ENCODE results near the gene KNOP1. TPM values are rescaled to one million over a fixed set of nuclear protein-coding genes. Genes with fewer than 3 reads are reported as not detected.

The KNOP1 gene
- total RNA-seq, 1 experiment from 2014 or later = 24.3 TPM

DNA sequence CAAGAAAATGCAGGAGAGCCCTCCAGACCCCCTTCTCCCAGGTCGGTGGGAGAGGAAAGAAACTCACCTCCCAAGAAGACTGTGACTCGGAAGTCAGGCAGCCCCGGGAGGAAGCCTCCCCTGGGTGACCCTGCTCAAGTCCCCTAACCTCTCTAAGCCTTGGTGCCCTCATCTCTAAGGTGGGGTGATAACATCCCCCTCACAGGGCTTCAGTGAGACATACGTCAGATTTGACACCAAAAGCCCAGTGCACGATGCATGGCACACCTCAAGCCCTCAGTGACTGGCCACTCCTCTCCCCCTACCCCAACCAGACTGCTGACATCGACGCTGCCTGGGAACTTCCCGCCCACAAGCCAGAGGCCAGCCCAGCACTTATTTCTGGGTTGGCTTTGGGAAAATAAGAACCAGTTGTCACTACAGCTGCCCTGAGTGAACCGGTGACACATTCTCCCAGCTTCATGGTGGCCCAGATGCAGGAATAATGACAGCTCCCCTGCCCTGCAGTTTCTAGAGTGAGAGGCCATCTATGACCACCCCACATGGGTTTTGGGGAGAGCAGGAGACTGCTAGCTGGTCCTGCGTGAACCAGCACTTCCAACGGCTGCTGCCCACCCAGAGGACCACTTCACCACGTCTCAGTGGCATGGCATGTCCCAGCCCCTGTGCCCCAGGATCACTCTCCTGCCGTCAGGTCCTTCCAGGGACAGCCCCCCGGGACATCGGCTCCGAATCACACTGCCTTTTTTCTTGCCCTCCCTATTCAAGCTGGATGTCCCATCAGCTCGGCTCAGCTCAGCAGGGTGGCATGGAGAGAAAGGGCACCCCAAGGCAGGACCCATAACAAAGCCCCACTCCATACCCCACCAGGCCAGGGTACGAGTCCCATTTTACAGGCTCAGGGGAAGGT lies 9.5 kb downstream of the KNOP1 start:
- no peak for DNase-seq (ENCODE audit: extremely low read depth, low read depth)

DNA sequence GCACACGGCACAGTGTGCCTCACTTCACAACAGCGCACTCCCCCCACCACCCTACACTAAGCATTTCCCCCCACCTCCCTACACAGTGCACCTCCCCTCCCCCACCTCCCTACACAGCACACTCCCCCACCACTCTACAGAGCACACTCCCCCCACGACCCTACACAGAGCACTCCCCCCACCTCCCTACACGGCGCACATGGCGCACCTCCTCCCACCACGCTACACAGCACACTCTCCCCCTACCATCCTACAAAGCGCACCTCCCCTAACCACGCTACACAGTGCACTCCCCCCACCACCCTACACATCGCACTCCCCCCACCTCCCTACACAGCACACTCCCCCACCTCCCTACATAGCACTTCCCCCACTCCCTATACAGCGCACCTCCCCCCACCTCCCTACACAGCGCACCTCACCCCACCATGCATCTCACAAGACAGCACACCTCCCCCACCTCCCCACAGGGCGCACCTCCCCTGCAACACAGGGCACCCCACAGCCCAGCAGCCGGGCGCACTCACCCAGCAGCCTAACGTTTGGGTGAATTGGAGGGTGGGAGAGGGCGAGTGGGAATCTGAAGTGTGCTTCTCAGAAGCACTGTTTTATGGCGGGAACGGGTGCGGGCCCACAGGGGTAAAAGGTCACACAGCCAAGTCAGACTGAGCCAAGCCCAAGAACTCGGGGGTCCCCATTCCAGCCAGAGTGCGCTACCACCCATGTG lies 10.3 kb downstream of the KNOP1 start:
- DNase-seq (ENCODE audit: extremely low read depth, low read depth) = no peak

DNA sequence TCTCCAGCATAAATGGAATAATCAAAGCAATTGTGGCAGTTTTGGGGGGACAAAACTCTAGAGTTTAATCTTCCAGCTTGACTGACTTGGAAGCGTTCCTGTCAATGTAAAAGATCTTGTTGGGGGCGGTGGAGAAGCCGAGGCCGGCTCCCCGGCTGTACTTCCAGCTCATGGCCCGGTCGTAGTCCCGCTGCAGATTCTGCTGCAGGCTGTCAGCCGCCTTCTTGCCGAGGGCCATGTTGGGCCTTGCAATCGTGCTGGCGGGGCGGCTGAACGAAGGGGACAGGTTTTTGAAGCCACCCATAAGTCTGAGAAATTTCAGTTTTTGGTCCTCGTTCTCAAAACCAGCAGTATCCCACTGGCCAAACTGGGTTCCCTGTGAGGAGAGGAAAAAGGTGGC lies 11.2 kb downstream of the KNOP1 start:
- DNase-seq (ENCODE audit: extremely low read depth, low read depth) = no peak

DNA sequence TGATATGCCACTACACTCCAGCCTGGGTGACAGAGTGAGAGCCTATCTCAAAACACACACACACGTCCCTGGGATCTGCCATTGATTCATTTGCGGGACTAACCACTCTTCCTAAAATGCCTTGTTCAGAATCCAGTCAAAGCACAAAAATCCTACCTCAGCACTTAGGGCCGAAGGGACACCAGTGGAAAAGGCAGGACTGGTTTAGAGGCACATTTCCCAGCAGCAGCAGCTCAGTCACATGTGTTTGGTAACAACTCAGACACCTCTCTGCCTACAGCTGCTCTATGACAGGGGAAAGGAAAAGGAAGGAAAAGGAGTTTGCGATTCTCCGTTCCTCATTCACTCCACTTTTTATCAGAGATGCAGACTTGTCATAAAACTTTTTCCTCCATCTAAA lies 12.2 kb downstream of the KNOP1 start:
- no peak for DNase-seq (ENCODE audit: extremely low read depth, low read depth)

DNA sequence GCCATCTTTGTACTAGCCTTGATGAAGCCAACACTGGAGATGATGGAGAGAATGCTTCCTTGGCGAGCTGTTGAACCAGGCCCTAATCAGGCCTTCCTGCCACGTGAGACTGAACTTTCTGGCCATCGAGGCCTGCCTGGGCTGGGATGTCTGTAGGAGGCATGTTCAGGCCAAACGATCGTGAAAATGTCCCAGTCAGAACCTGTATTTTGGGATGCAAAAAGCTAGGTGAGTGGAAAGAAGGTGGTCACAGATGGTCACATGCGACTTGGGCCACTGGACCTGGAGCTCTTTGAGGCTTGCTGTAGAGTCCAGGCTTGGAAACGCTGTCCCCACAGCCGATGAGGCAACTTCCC lies 12.9 kb downstream of the KNOP1 start:
- DNase-seq (ENCODE audit: extremely low read depth, low read depth) = no peak

DNA sequence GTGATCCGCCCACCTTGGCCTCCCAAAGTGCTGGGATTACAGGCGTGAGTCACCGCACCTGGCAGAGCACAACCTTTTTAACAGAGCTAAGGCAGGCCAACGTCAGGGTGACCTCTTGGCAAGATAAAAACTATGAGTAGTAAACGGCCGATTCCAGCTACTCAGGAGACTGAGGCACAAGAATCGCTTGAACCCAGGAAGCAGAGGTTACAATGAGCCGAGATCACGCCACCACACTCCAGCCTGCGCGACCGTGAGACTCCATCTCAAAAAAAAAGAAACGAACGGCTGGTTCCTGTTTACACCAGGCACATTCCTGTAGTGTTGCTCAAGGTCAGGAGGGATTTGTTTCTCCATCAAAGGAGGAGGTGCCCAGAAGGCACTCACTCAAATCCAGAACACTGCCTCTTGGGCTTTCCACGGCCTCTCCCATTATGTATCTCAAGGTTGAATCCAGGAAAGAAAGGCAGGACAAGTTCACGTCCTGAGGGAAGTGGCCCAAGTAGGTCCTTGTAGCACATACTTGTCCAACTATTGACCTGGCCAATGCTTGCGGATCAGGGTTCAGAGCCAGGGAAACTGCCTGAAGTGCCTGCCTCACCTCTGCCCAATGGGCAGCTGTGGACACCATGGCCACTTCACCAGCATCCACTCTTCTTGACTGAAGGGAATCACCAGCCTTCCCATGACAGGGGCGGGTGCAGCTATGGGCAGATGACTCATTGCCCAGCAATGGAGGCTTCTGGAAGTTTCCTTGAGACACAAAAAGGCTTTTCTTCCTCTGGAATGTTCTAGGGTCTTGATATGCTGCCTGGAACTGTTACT lies 13.5 kb downstream of the KNOP1 start:
- DNase-seq (ENCODE audit: extremely low read depth, low read depth) = no peak

DNA sequence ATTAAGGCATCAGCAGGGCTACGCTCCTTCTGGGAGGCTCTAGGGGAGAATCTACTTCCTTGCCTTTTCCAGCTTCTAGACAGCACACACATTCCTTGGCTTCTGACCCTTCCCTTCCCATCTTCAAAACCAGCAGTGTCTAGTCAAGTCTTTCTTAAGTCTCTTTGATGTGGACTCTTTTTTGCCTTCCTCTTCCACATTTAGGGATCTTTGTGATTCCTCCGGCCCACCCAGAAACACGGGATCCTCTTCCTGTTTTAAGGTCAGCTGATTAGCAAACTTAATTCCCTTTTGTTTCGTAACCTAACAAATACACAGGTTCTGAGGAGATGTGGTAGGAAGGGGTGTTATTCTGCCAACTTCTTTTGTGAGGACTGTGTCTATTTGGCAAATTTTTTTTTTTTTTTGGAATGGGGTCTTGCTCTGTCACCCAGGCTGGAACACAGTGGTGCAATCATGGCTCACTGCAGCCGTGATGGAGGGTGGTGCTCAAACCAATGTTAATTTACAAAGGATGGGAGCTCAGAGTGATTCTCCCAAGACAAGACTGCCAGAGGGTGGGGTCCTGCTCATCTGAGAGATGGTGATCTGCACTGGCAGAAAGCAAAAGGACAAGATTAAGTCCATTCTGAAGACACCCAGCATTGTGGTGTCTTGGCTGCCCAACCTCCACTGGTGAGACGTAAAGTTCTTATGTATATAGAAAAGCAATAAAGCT lies 14.7 kb downstream of the KNOP1 start:
- DNase-seq (ENCODE audit: extremely low read depth, low read depth) = no peak

DNA sequence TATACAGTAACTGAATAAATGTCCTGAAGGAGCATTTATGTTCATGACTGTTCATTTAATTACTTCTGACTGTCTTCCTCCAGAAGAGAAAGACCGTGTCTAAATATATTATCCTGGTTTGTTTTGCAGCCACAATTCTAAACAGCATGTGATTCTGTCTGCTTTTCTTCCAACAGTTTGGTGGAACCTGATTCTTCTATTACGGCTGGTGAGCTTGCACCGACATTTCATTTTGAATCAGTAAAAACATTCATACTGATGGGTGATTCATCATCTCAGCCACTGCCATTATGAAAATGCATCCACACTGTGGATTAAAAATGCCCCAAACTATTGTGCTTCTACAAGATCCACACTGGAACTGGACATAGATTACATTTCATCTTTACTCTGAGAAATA lies 16.9 kb downstream of the KNOP1 start:
- no peak for DNase-seq (ENCODE audit: extremely low read depth, low read depth)

DNA sequence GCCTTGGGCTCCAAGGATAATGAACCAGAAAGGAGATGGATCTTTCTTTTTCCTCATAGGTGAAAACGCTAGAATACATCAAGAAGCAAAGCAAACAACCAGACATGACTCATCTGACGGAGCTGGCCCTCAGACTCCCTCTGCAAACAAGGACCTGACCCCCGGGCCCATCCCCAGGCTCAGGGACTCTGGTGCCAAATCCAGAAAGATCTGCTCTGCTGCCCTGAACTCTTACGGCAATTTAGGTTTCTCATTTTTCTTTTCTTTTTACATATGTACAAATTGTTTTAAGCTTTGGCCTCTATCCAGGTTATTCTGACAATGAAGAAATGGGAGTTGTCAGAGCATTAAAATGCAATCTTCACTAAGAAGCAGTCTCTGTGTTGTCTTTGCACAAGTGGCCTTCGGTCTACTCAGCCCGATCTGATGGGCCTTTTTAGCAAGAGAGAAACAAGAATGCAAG lies 17.7 kb downstream of the KNOP1 start:
- no peak for DNase-seq (ENCODE audit: extremely low read depth, low read depth)

DNA sequence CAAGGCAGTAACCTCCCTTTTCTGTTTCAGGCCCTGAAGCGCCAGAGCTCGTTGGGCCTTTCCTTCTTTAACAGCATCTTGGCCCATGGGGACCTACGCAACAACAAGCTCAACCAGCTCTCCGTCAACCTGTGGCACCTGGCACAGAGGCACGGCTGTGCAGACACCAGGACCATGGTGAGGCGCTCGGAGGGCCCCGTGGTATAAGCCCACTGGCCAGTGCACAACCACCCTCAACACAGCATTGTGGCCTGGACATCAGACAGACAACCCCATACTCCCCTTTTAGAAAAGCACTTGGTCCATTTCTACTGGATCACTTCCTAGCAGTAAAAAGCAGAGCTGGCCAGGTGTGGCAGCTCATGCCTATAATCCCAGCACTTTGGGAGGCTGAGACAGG lies 18.6 kb downstream of the KNOP1 start:
- no peak for DNase-seq (ENCODE audit: extremely low read depth, low read depth)

DNA sequence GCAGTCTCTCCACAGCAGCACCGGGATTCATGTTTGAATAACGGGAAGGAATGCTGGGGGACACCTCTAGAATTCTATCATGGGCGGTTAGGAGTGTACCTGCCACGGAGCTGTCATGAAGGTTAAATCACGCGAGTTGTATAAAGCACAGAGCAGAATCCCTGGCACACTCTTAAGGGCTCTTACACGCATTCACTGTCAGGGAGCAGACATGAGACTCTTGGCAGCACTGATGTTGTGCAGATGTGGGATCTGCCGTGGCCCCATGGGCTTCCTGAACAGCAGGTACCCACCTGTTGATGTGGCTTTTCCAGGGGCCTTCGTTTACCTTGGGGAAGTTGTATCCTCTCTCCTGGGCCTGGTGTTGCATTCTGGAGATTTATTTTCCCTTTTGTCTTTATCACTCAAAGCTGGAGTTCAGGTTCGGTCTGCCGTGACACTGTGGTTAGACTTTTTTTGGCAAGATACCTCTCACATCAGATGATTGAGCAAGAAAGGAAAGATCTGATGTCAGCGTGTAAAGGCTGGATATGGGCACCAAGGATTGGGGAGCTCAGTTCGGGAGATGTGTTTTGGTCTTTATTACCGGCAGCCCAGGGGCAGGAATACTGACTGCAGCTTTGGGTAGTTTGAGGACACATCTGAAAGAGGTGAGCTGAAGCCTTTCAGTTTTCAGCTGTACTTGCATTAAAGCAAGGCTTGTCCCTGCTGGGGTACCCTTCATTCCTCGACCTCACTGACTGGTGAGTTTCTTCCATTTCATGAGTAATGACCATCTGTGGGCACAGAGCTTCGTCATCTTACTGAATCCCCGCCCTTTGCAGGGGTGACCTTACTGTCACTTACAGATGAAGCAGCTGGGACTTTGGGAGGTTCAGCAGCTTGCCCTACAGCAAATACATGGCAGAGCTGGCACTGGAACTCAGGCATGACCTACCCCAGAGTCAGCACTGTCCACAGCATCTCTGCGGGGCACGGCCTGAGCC lies 19.3 kb downstream of the KNOP1 start:
- no peak for DNase-seq (ENCODE audit: extremely low read depth, low read depth)

DNA sequence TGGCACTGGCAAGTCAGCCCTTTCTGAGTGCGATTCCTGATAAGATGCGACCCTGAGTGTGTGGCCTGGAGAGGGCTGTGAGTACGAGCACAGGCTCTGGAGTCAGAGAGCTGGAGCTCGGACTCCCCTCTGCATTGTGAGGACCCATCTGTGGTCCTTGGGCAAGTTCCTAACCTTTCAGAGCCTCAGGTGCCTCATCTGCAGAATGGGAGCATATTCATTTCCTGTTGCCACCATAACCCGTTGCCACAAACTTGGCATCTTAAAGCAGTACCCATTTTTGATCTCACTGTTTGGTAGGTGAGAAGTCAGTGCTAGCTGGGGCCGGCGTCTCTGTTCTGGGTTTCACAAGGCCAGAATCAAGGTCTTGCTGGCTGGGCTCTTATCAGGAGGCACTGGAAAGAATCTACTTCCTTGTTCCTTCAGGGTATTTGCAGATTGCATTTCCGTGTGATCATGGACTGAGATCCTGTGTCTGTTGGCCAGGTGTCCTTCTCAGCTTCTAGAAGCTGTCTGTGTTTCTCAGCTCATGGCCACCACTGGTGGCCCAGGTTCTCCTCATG lies 20.2 kb downstream of the KNOP1 start:
- DNase-seq (ENCODE audit: extremely low read depth, low read depth) = no peak

DNA sequence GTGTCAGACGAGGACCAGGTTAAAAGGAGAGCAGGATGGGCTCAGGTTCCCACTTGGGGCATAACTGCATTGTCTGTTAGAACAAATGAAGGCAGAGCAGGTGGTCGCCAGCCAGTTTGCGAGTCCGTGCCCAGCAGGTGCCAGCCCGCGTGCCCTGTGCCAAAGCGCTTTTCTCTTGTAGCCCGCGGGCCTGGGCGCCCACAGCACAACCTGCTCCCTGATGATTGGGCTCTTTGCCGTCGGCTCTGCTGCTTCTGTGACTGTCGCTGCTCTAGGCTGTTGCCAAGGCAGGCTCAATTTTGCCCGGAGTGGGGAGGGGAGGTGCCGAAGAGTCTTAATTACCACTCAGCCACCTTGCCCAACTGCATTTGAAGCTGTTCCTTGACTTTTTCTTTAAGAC lies 21.1 kb downstream of the KNOP1 start:
- DNase-seq (ENCODE audit: extremely low read depth, low read depth) = no peak

DNA sequence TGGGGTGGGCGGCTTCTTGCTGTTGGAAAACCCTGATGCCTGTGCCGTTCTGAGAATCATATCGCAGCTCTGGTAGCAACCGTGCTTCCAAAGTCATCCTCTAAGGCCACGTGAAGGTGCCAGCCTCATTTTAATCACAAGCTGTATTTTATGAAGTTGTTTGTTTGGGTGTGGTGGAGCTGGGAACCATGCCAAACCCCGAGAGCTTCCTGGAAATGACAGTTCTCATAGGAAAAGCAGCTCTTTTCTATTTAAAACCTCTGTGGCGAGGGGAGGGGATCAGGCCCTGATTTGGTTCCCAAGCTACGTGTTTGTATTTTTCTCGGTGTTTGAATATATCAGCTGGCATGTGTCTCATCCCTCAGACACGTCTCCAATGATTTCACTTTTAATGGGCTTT lies 21.7 kb downstream of the KNOP1 start:
- DNase-seq (ENCODE audit: extremely low read depth, low read depth) = peak; percentile 27

DNA sequence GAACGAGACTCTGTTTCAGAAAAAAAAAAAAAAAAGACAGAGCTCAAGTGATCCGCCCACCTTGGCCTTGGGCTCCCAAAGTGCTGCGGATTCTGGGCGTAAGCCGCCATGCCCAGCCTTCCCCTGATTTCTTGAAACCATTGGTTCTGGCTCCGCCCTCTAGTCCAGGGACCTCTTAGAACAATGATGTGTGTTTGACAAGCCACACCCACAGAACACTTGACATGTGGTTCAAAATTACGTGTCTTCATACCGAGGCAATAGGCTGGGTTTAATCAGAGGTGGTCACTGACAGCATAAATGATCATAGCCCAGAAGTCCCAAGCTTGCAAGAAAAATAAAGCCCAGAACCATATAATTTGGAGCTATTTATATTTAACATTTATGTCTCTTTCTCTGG lies 23.0 kb downstream of the KNOP1 start:
- DNase-seq (ENCODE audit: extremely low read depth, low read depth) = no peak

DNA sequence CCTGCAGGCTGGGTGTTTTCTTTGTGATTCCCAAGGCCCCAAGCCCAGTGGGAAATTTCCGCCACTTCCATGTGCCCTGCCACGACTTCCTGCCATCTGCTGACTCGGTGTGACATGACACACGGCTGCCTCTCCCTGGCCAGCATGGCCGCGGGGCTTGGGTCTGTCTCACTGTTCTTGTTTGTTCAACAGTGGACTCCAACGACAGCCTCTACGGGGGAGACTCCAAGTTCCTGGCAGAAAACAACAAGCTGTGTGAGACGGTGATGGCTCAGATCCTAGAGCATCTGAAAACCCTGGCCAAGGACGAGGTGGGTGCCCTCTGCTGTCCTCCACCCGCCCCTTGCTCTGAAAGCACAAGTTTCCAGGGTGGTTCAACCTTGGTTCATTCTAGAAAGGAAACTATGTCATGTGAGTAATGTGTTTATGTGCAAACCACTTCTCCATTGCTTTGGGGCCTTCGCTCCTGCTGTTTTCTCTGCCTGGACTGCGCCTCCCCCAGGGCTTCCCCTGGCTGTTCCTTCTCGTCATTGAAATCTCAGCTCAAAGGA lies 26.8 kb downstream of the KNOP1 start:
- no peak for DNase-seq (ENCODE audit: extremely low read depth, low read depth)

DNA sequence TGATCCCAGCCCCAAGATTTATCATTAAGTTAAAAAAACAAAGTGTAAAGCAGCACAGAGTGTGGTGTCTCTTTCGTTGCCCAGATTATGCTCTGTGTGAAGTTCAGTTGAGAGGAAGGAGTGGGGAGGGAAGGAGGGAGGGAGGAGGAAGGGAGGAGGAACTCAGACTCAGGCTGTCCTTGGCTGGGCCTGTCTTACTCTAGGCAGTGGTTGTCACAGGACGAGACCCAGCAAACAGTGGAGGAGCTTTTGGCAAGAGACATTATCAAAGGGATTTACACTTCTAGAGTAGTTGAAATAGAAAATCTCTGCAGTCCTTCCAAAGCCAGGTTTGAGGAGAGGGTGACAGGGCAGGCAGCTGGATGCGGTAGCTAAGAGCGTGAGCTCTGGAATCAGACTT lies 27.8 kb downstream of the KNOP1 start:
- no peak for DNase-seq (ENCODE audit: extremely low read depth, low read depth)

DNA sequence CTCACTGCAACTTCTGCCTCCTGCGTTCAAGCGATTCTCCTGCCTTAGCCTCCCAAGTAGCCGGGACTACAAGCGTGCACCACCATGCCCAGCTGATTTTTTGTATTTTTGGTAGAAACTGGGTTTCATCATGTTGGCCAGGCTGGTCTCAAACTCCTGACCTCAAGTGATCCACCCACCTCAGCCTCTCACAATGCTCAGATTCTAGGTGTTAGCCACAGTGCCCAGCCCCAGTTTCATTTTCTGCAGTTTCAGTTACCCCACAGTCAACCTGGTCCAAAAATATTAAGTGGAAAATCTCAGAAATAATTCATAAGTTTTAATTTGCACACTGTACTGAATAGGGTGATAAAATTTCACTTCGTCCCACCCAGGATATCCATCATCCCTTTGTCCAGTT lies 28.7 kb downstream of the KNOP1 start:
- DNase-seq (ENCODE audit: extremely low read depth, low read depth) = no peak
